ENCODE results near the gene CEP164.

DNA sequence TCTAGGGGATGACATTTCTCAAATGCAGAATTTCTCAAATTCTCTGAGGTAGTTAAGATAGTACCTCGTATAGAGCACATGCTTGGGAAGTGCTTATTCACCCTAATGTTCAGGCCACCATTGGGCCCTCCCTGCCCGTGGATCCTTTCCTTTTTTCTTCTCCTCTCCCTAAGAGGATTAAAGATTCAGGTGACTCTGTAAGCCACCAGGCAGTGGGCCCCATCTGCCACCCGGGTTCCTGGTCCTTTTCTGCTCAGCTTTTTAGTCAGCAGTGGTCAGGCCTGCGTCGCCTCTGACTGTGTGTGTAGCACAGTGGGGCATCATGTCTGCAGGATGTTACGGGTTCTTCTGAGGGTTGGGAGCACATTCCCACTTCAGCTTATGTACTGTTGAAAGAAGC, 7.2 kb downstream of the CEP164 start:
- TF ChIP-seq CTCF (tag by site-specific recombination; IDR thresholded peaks at IDR 0.05) (no peak), ZNF223 (tag by site-specific recombination; IDR thresholded peaks at IDR 0.05) (no peak)

Data from HEK293 (cell line).